Measurements from ENCODE around the gene DCLK2. TPM values are rescaled to one million over a fixed set of nuclear protein-coding genes. Genes with fewer than 3 reads are reported as not detected.

DCLK2 gene
- total RNA-seq, 2 experiments from 2014 or later, result not detected

- Mint-ChIP-seq H3K27me3 (peaks cover 2% of the 10 kb centered on the region), H3K9me3 (no peaks in the 10 kb centered on the region), H3K27ac (no peak overlapping the region), H3K36me3 (no peaks in the 10 kb centered on the region), H3K4me3 (no peak overlapping the region), H3K4me1 (no peaks in the 10 kb centered on the region)
- POLR2A ChIA-PET, result no interaction called here
- ATAC-seq (ENCODE audit: low read depth) (no peak), DNase-seq (no peak)
Observed at GRCh38 chr4:150135134-150135772, 57.0 kb downstream of the DCLK2 start.

- POLR2A ChIA-PET, result no interaction called here
- ATAC-seq (ENCODE audit: low read depth), result no peak
- H3K27me3 Mint-ChIP-seq, result peaks cover 2% of the 10 kb centered on the region
Observed at GRCh38 chr4:150136036-150136435, 57.8 kb downstream of the DCLK2 start.

DNA sequence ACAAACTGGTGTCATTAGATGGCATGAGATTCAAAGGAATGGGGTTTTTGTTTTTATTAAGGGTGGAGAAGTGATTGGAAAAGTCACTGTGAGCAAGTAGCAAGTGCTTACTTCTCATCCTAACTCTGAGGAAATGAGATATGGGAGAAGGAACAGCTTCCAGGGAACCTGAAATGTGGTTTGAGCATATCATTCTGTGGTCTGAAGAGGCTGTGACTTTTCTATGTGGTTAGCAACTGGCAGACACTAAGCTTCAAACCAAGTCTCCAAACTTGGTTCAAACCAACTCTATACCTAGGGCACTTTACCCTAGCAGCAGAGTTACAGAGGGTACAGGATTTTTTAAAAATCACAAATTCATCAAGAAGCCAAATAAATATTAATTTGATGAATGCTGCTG lies 58.2 kb downstream of the DCLK2 start:
- ATAC-seq (ENCODE audit: low read depth), result no peak
- H3K4me1 Mint-ChIP-seq, result no peaks in the 10 kb centered on the region
- H3K4me3 Mint-ChIP-seq, result no peak overlapping the region
- DNase-seq, result no peak
- H3K9me3 Mint-ChIP-seq, result no peaks in the 10 kb centered on the region
- no peaks in the 10 kb centered on the region for H3K36me3 Mint-ChIP-seq
- H3K27me3 Mint-ChIP-seq, result peaks cover 2% of the 10 kb centered on the region
- no peak overlapping the region for H3K27ac Mint-ChIP-seq
- POLR2A ChIA-PET, result no interaction called here

More at GRCh38 chr4:150136036-150136435, 57.8 kb downstream of the DCLK2 start:
- no peak overlapping the region for H3K27ac Mint-ChIP-seq
- H3K4me3 Mint-ChIP-seq, result no peak overlapping the region
- H3K36me3 Mint-ChIP-seq, result no peaks in the 10 kb centered on the region
- H3K4me1 Mint-ChIP-seq, result no peaks in the 10 kb centered on the region
- H3K9me3 Mint-ChIP-seq, result no peaks in the 10 kb centered on the region
- no peak for DNase-seq

DNA sequence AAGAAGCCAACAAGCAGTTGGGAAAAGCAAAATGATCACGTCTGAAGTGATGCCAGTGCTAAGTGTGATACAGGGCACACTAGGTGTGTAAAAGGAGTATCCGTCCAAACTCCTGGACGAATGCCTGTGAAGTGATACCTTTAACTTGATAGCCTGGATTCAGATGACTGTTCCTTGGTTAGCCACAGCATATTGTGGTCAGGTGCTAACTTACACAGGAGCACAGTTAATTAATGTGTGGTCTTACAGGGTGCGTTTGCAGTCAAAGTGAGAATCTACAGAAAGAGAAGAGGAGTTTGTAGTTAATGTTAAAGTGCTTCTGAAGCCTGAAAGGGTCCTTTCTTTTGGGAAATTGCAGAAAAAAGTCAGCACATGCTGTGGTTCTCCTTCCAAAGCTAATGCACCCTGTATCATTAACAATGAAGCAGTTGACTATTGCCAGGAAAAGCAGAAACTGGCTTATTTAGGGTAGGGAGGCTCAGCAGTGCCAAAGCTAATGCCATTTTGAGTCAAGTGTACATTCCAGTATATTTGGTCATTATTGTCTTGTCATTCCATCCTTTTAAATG lies 61.1 kb downstream of the DCLK2 start:
- POLR2A ChIA-PET, result no interaction called here
- H3K4me3 Mint-ChIP-seq, result no peak overlapping the region
- no peak for DNase-seq
- H3K4me1 Mint-ChIP-seq, result no peaks in the 10 kb centered on the region
- no peak overlapping the region for H3K27ac Mint-ChIP-seq
- no peaks in the 10 kb centered on the region for H3K36me3 Mint-ChIP-seq
- ATAC-seq (ENCODE audit: low read depth), result no peak
- peaks cover 4% of the 10 kb centered on the region for H3K27me3 Mint-ChIP-seq
- H3K9me3 Mint-ChIP-seq, result no peaks in the 10 kb centered on the region

DNA sequence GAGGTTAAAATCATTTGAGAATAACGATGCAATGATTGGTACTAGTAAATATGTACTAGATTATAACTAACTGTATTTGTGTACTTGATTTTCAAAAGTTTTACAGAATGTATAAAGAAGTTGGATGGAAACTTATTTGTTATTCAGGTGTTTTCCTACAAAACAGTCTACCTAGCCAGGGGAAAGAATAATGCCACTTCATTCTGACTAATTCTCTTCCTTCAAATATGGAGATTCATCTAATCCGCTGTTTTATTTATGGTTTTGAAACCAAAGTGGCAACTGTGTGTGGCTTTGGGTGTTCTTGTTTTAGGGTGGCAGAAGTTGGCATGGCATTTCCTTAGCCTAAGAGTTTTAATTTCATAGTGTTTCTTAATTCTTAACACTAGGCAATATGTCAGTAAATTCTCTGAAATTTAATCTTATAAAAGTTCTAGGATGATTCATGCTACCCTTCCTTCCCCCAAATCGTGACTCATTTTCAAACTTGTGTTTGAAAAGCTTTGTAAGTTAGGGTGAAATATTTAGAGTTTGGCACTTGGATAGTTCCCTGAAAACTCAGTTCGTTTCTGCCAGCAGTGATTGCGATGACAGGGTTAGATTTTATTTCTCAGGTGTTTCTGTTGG lies 62.6 kb downstream of the DCLK2 start:
- no peak overlapping the region for H3K27ac Mint-ChIP-seq
- H3K4me1 Mint-ChIP-seq, result no peaks in the 10 kb centered on the region
- H3K27me3 Mint-ChIP-seq, result peaks cover 4% of the 10 kb centered on the region
- no peaks in the 10 kb centered on the region for H3K9me3 Mint-ChIP-seq
- no peak overlapping the region for H3K4me3 Mint-ChIP-seq
- DNase-seq, result no peak
- no peaks in the 10 kb centered on the region for H3K36me3 Mint-ChIP-seq
- ATAC-seq (ENCODE audit: low read depth), result no peak
- POLR2A ChIA-PET, result no interaction called here

DNA sequence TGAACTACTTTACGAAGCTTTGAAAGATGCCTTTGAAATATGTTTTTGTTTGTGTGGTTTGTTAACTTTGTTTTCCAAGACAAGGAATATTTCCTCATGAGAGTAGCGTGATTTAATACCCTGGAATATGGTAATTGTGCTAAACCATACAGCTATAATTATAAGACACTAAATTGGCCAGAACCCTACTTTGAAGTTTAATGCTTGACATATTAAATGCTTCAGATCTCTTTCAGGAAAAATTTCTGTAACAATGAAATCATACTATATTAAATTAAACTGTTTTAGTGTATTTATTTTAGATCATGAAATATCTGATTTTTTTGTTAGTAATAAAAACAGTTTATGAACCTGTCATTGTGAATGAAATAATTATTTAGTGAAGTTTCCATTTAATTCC lies 63.5 kb downstream of the DCLK2 start:
- Mint-ChIP-seq H3K36me3 (no peaks in the 10 kb centered on the region), H3K9me3 (no peaks in the 10 kb centered on the region), H3K27ac (no peak overlapping the region), H3K4me3 (no peak overlapping the region), H3K4me1 (no peaks in the 10 kb centered on the region), H3K27me3 (peaks cover 4% of the 10 kb centered on the region)
- POLR2A ChIA-PET, result no interaction called here
- DNase-seq (no peak), ATAC-seq (ENCODE audit: low read depth) (no peak)

- H3K27ac Mint-ChIP-seq, result no peak overlapping the region
- peaks cover 4% of the 10 kb centered on the region for H3K27me3 Mint-ChIP-seq
- POLR2A ChIA-PET, result no interaction called here
Observed at GRCh38 chr4:150142831-150143230, 64.6 kb downstream of the DCLK2 start.

GRCh38 chr4:150145090-150145945 lies 67.1 kb downstream of the DCLK2 start:
- POLR2A ChIA-PET, result no interaction called here
- no peak for DNase-seq
- Mint-ChIP-seq H3K4me1 (no peaks in the 10 kb centered on the region), H3K9me3 (no peaks in the 10 kb centered on the region), H3K36me3 (no peaks in the 10 kb centered on the region), H3K27ac (no peak overlapping the region), H3K27me3 (peaks cover 2% of the 10 kb centered on the region), H3K4me3 (no peak overlapping the region)
- no peak for ATAC-seq (ENCODE audit: low read depth)

More at GRCh38 chr4:150142831-150143230, 64.6 kb downstream of the DCLK2 start:
- DNase-seq (no peak), ATAC-seq (ENCODE audit: low read depth) (no peak)
- H3K36me3 Mint-ChIP-seq, result no peaks in the 10 kb centered on the region
- no peaks in the 10 kb centered on the region for H3K9me3 Mint-ChIP-seq
- no peaks in the 10 kb centered on the region for H3K4me1 Mint-ChIP-seq
- H3K4me3 Mint-ChIP-seq, result no peak overlapping the region

GRCh38 chr4:150145946-150146340 lies 67.7 kb downstream of the DCLK2 start:
- DNase-seq, result no peak
- H3K4me1 Mint-ChIP-seq, result no peaks in the 10 kb centered on the region
- H3K36me3 Mint-ChIP-seq, result no peaks in the 10 kb centered on the region
- POLR2A ChIA-PET, result no interaction called here
- no peak overlapping the region for H3K4me3 Mint-ChIP-seq
- H3K27me3 Mint-ChIP-seq, result peaks cover 2% of the 10 kb centered on the region
- ATAC-seq (ENCODE audit: low read depth), result no peak
- H3K9me3 Mint-ChIP-seq, result no peaks in the 10 kb centered on the region
- H3K27ac Mint-ChIP-seq, result no peak overlapping the region

GRCh38 chr4:150149381-150149780 lies 71.1 kb downstream of the DCLK2 start:
- Mint-ChIP-seq H3K4me1 (no peaks in the 10 kb centered on the region), H3K4me3 (no peak overlapping the region), H3K27me3 (no peaks in the 10 kb centered on the region), H3K27ac (no peak overlapping the region), H3K36me3 (no peaks in the 10 kb centered on the region), H3K9me3 (no peaks in the 10 kb centered on the region)
- POLR2A ChIA-PET, result no interaction called here
- DNase-seq (no peak), ATAC-seq (ENCODE audit: low read depth) (no peak)

GRCh38 chr4:150150629-150151062 lies 72.4 kb downstream of the DCLK2 start:
- no peak overlapping the region for H3K4me3 Mint-ChIP-seq
- DNase-seq (no peak), ATAC-seq (ENCODE audit: low read depth) (no peak)
- no peak overlapping the region for H3K27ac Mint-ChIP-seq
- H3K27me3 Mint-ChIP-seq, result no peaks in the 10 kb centered on the region
- H3K9me3 Mint-ChIP-seq, result no peaks in the 10 kb centered on the region
- H3K4me1 Mint-ChIP-seq, result no peaks in the 10 kb centered on the region
- no peaks in the 10 kb centered on the region for H3K36me3 Mint-ChIP-seq
- POLR2A ChIA-PET, result no interaction called here

DNA sequence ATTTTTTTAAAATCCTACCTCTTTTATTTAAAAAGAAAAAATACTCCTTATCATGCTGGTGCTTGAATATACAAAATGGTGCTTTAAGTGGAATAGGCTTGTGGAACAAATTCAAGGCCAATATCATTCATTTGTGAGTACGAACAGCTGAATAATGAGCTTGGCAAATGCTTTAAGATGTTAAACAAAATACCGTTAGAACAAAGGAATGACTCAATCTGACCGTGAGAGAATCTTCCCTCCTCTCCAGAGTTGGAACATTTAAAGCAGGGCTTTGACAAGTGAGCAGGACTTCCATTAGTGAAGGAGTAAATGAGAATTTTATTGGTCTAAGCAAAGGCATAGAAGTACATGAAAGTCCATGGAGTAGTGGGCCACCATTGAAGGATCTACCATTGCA lies 74.5 kb downstream of the DCLK2 start:
- no peaks in the 10 kb centered on the region for H3K27me3 Mint-ChIP-seq
- no peak overlapping the region for H3K4me3 Mint-ChIP-seq
- no peak overlapping the region for H3K27ac Mint-ChIP-seq
- H3K4me1 Mint-ChIP-seq, result no peaks in the 10 kb centered on the region
- DNase-seq (no peak), ATAC-seq (ENCODE audit: low read depth) (no peak)
- no peaks in the 10 kb centered on the region for H3K9me3 Mint-ChIP-seq
- H3K36me3 Mint-ChIP-seq, result no peaks in the 10 kb centered on the region
- POLR2A ChIA-PET, result no interaction called here

DNA sequence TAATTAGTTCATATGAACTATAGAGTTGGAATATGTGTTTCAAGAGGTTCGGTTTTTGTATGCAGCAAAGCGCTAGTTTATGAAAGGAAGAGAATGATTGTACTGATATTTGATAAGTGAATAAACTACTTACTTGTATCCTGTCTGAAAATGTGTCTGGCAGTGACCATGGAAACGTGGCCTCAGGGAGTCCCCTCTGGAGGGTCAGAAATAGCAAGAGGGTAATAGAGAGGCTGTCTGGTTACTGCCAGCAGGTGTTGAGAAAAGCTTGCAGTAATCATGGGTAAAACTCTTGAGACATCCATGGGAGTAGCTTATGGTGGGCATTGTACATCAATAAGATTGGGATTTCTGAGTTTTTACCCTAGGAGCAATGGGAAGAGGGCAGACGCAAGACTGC lies 77.1 kb downstream of the DCLK2 start:
- ATAC-seq (ENCODE audit: low read depth) (no peak), DNase-seq (no peak)
- no peaks in the 10 kb centered on the region for H3K36me3 Mint-ChIP-seq
- POLR2A ChIA-PET, result no interaction called here
- no peak overlapping the region for H3K4me3 Mint-ChIP-seq
- H3K27me3 Mint-ChIP-seq, result peaks cover 3% of the 10 kb centered on the region
- no peaks in the 10 kb centered on the region for H3K4me1 Mint-ChIP-seq
- no peak overlapping the region for H3K27ac Mint-ChIP-seq
- no peaks in the 10 kb centered on the region for H3K9me3 Mint-ChIP-seq

GRCh38 chr4:150156543-150156942 lies 78.3 kb downstream of the DCLK2 start:
- H3K36me3 Mint-ChIP-seq, result no peaks in the 10 kb centered on the region
- no peak overlapping the region for H3K4me3 Mint-ChIP-seq
- POLR2A ChIA-PET, result no interaction called here
- ATAC-seq (ENCODE audit: low read depth) (no peak), DNase-seq (no peak)
- H3K27ac Mint-ChIP-seq, result no peak overlapping the region
- no peaks in the 10 kb centered on the region for H3K4me1 Mint-ChIP-seq
- H3K9me3 Mint-ChIP-seq, result no peaks in the 10 kb centered on the region
- H3K27me3 Mint-ChIP-seq, result peaks cover 3% of the 10 kb centered on the region

Data from activated naive CD8-positive, alpha-beta T cell treated with anti-CD3 and anti-CD28 coated beads, Interleukin-2, amount 10 ng/mL, durations not matched to agents 7 days and 5 days (primary cell).